CMK (cell line): Measurements from ENCODE around the gene DPPA4.

Source experiments
- DNase-seq: peaks from one replicate; pipeline ENCODE4 v3.0.0-alpha.2; 2010; ENCODE audit warnings: low read depth

Gene DPPA4

DNA sequence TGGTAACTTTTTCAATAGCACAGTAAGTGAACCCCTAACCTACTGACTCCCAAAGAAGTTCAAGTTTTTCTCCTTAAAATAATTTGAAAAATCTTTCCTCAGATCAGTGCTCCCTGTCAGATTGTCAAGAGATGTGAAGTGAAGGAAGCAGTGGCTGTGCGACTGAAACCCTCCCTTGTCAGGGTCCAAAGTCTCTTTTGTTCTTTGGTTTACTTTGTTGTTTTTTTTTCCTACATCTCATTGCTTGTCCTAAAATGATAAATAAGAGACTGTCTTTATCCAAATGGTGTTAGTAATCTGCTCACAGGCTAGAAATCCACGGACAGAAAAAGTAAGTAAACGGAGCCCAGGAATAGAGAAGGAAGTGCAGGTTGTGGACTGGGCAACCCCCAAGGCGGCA lies 976 bp upstream of the DPPA4 start:
- DNase-seq = no peak

GRCh38 chr3:109336291-109336861 lies 970 bp downstream of the DPPA4 start:
- DNase-seq = no peak

DNA sequence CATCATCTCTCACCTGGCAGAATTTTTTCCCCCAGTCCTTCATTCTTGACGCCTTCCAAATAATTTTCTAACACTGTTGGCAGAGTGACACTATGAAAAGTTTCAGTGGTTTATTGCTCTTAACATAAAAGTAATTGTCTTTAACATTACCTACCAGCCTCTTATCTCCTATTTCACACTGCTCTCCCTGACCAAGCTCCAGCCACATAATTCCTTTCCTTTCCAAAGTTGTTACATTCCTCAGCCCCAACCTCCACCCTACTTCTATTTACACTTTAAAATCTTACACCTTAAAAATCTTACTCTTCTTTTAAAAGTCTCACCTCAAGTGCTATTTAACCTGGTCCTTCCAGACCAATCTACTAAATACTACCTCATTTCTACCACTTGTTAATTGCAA lies 2.8 kb downstream of the DPPA4 start:
- DNase-seq = no peak

DNA sequence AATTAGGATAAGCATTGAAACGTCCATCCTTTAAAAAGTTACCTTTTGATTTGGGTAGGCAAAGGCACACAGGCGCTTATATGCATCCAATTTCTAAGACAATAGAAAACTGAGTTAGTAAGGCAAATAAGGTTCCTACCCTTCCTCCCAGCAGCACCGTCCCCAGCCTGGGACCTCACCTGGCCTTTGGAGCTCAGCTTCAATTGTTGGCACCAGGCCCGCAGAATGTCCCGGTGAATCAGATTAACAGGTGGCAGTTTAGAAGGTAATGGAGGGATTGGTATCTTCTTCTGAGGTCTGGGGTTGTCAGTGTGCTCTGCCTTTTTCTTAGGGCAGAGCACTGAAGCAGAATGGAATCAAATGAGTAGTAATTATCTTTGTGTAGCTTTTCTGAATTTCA lies 5.7 kb downstream of the DPPA4 start:
- DNase-seq = no peak

DNA sequence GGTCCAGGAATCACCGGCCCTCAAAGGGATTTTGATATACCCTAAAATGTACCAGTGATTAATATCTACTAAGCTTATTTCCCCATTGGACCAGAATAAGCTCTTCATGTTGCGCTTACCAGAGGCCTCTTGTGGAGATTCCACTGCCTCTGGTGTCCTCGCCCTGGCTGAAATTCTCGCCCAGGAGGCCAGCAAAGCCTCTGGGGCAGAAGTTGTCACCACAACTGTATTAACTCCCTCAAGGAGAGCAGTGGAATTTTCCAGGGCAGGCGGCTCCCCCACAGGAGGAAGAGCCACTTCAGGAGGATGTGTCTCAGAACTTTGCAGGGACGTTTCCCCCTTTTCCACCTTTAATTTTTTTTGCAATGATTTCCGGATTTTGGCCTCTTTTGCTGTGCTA lies 6.9 kb downstream of the DPPA4 start:
- no peak for DNase-seq

- no peak for DNase-seq
Measured at GRCh38 chr3:109328202-109328601, 9.1 kb downstream of the DPPA4 start.

DNA sequence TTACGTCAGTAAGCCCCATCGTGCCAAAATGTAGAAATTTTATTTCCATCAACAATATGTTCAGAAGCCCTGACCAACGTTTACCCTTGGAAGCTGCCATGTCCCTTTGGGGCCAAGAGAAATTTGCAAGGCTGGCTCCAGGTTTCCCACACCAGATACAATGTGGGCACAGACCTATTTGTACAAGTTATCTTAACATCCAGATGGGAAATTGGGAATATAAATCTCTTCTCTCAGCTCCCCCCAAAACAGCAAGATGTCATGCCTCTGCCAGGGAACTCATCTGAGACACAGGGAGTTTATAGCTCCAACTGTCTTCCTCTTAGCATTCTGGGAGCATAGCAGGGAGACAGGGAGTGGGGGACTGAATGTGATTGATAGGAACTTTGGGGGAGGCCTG lies 11.7 kb downstream of the DPPA4 start:
- no peak for DNase-seq

GRCh38 chr3:109325109-109325508 lies 12.2 kb downstream of the DPPA4 start:
- DNase-seq = no peak

GRCh38 chr3:109316162-109316730 lies 21.1 kb downstream of the DPPA4 start, which contains the start of gene DPPA2:
Gene DPPA2, minus strand, starts transcription at chr3:109316517. Its CDS starts 1,975 bp downstream, at chr3:109314542.
- no peak for DNase-seq

DNA sequence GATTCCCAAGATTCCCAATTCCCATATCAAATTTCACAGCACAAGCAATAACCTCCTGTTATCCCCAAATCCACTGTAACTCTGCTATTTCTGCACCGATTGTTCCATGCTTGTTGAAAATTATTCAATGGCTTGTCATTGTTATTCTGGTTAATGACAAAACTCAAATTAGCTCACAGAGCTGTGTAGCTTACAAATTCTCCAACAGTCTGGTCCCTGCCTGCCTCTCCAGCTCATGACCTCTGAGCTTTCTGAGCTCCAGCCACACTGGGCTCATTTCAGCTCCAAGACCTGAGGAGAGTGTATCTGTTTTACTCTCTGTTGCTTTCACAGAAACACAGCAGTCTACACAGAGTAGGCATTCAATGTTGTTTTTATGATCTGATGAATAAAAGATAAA lies 24.3 kb downstream of the DPPA4 start:
- no peak for DNase-seq

DNA sequence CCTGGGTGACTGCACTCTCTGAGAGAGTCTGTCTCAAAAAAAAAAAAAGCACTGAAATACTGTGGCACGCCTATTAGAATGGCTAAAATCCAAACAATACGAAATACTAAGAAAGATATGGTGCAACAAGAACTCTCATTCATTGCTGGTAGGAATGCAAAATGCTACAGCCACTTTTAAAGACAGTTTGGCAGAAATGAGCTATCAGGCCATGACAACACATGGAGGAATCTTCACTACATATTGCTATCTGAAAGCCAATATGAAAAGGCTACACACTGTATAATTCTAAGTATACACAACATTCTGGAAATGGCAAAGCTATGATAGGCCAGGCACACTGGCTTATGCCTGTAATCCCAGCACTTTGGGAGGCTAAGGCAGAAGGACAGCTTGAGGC lies 39.9 kb downstream of the DPPA4 start:
- no peak for DNase-seq

- DNase-seq = no peak
Measured at GRCh38 chr3:109284071-109284470, 53.3 kb downstream of the DPPA4 start.

GRCh38 chr3:109278546-109278945 lies 58.8 kb downstream of the DPPA4 start:
- DNase-seq = no peak

- DNase-seq = no peak
Measured at GRCh38 chr3:109278141-109278540, 59.2 kb downstream of the DPPA4 start.
